Caco-2 (cell line): ENCODE results near the gene IGSF9B. TPM values are rescaled to one million over a fixed set of nuclear protein-coding genes. Genes with fewer than 3 reads are reported as not detected.

Experiments
- BruUV-seq: library from RNA; stranded (reverse); fragments of 400-500 nt; replicated peaks from 2 replicates; lab custom pipeline; 2021; lab: Mats Ljungman, UMichigan
- CTCF ChIA-PET: fragments of 300-600 bp; sonication (Branson Sonifier 250); formaldehyde crosslinking; loops from one replicate; lab custom pipeline; 2022; ENCODE audit warnings: antibody characterized with exemption; lab: Charles Lee
- POLR2A ChIA-PET: fragments of 300-600 bp; sonication (Branson Sonifier 250); formaldehyde crosslinking; loops from one replicate; lab custom pipeline; 2022; ENCODE audit warnings: antibody characterized with exemption; lab: Charles Lee
- DNase-seq, 2 experiments: peaks; one replicate each; pipeline versions ENCODE4 v3.0.0 to v3.0.0-alpha.2; 2020 to 2022
- H3K27me3 ChIP-seq: replicated peaks from 2 replicates; pipeline ENCODE4 v1.6.0; 2011; ENCODE audit warnings: low read length; ENCODE audit not compliant: control insufficient read depth, insufficient read depth
- H3K36me3 ChIP-seq: 2 replicates; pipeline ENCODE4 v1.5.1; 2011; ENCODE audit warnings: low read length; ENCODE audit not compliant: control insufficient read depth, insufficient read depth
- H3K4me1 ChIP-seq: fragments of 250-450 bp; sonication (Bioruptor Pico); 2 replicates; pipeline ENCODE4 v1.5.1; 2020; ENCODE audit warnings: mild to moderate bottlenecking
- H3K4me3 ChIP-seq: 2 replicates; pipeline ENCODE4 v1.5.1; 2011; ENCODE audit warnings: low read depth, mild to moderate bottlenecking, control low read depth, low read length
- H3K9me3 ChIP-seq: fragments of 250-450 bp; sonication (Bioruptor Pico); 2 replicates; pipeline ENCODE4 v1.5.1; 2020; ENCODE audit warnings: mild to moderate bottlenecking, moderate library complexity
- H3K27ac Mint-ChIP-seq: one replicate; pipeline ENCODE4 v1.8.0; 2022; ENCODE audit warnings: mixed read lengths; ENCODE audit not compliant: unreplicated experiment
- H3K27me3 Mint-ChIP-seq: one replicate; pipeline ENCODE4 v1.8.0; 2022; ENCODE audit warnings: mixed read lengths; ENCODE audit not compliant: insufficient read depth, unreplicated experiment
- H3K36me3 Mint-ChIP-seq: one replicate; pipeline ENCODE4 v1.8.0; 2022; ENCODE audit warnings: mild to moderate bottlenecking, mixed read lengths; ENCODE audit not compliant: insufficient read depth, unreplicated experiment
- H3K4me1 Mint-ChIP-seq: one replicate; pipeline ENCODE4 v1.8.0; 2022; ENCODE audit warnings: low read depth, mixed read lengths; ENCODE audit not compliant: unreplicated experiment
- H3K4me3 Mint-ChIP-seq: one replicate; pipeline ENCODE4 v1.8.0; 2022; ENCODE audit warnings: mild to moderate bottlenecking, moderate library complexity, mixed read lengths; ENCODE audit not compliant: unreplicated experiment
- H3K9me3 Mint-ChIP-seq: one replicate; pipeline ENCODE4 v1.8.0; 2022; ENCODE audit warnings: mixed read lengths; ENCODE audit not compliant: unreplicated experiment
- CTCF ChIP-seq, 2 experiments: fragments of 200-600 bp in 1 of 2; IDR thresholded peaks; 1 replicate in 1 of 2; 2 replicates in 1 of 2; pipeline versions ENCODE4 v1.5.1 to v1.8.0; 2011 to 2022; ENCODE audit warnings: antibody characterized with exemption in 1 of 2, control low read depth in 1 of 2, inconsistent platforms in 1 of 2, low read depth in 1 of 2, low read length in 1 of 2, mild to moderate bottlenecking in 1 of 2, moderate library complexity in 1 of 2; ENCODE audit not compliant: insufficient read depth in 1 of 2, severe bottlenecking in 1 of 2, unreplicated experiment in 1 of 2
- intact Hi-C: fragments of 100-400 bp; cut with micrococcal nuclease; formaldehyde crosslinking; loops from one replicate; pipeline ENCODE4 v1.10.0; 2022; ENCODE audit not compliant: unreplicated experiment
- total RNA-seq: library from RNA; stranded (reverse); gene quantifications from 2 replicates; pipeline ENCODE4 v1.2.3, GENCODE V29; 2022

Gene IGSF9B
- total RNA-seq, 1 experiment from 2014 or later = 4.2 TPM

GRCh38 chr11:133907841-133908241 is 48.9 kb downstream of the IGSF9B start:
- Histone ChIP-seq H3K36me3 (no peaks in the 10 kb centered on the region), H3K4me1 (no peaks in the 10 kb centered on the region), H3K4me3 (no peak overlapping the region), H3K27me3 (no peaks in the 10 kb centered on the region), H3K9me3 (no peaks in the 10 kb centered on the region)
- TF ChIP-seq CTCF (IDR thresholded peaks at IDR 0.05; ENCODE audit: insufficient read depth in 1 of 2, low read depth in 1 of 2, low read length in 1 of 2, severe bottlenecking in 1 of 2, unreplicated experiment in 1 of 2) = no peak
- ChIA-PET POLR2A (no interaction called here), CTCF (no interaction called here)
- no TSS peak for BruUV-seq
- Mint-ChIP-seq H3K27ac (no peak overlapping the region), H3K4me1 (no peaks in the 10 kb centered on the region), H3K27me3 (peaks cover 7% of the 10 kb centered on the region), H3K36me3 (no peaks in the 10 kb centered on the region), H3K4me3 (no peak overlapping the region), H3K9me3 (no peaks in the 10 kb centered on the region)
- intact Hi-C loops = no loop called here
- no peak for DNase-seq

- no peaks in the 10 kb centered on the region for H3K27me3 ChIP-seq
- no peaks in the 10 kb centered on the region for H3K4me1 ChIP-seq
- Mint-ChIP-seq H3K4me3 (no peak overlapping the region), H3K9me3 (no peaks in the 10 kb centered on the region), H3K36me3 (no peaks in the 10 kb centered on the region), H3K27me3 (peaks cover 7% of the 10 kb centered on the region), H3K27ac (no peak overlapping the region), H3K4me1 (no peaks in the 10 kb centered on the region)
- BruUV-seq = no TSS peak
- H3K9me3 ChIP-seq = no peaks in the 10 kb centered on the region
- no peak overlapping the region for H3K4me3 ChIP-seq
- POLR2A ChIA-PET = no interaction called here
- H3K36me3 ChIP-seq = no peaks in the 10 kb centered on the region
- no peak for TF ChIP-seq CTCF (IDR thresholded peaks at IDR 0.05; ENCODE audit: insufficient read depth in 1 of 2, low read depth in 1 of 2, low read length in 1 of 2, severe bottlenecking in 1 of 2, unreplicated experiment in 1 of 2)
- CTCF ChIA-PET = no interaction called here
- intact Hi-C loops = no loop called here
- DNase-seq = no peak
Observed at GRCh38 chr11:133907216-133907615, 49.6 kb downstream of the IGSF9B start.

GRCh38 chr11:133906746-133907145 is 50.0 kb downstream of the IGSF9B start:
- Mint-ChIP-seq H3K27ac (no peak overlapping the region), H3K36me3 (no peaks in the 10 kb centered on the region), H3K9me3 (no peaks in the 10 kb centered on the region), H3K27me3 (peaks cover 7% of the 10 kb centered on the region), H3K4me1 (no peaks in the 10 kb centered on the region), H3K4me3 (no peak overlapping the region)
- Histone ChIP-seq H3K36me3 (no peaks in the 10 kb centered on the region), H3K27me3 (no peaks in the 10 kb centered on the region), H3K9me3 (no peaks in the 10 kb centered on the region), H3K4me1 (no peaks in the 10 kb centered on the region), H3K4me3 (no peak overlapping the region)
- POLR2A ChIA-PET = no interaction called here
- CTCF ChIA-PET = no interaction called here
- BruUV-seq = no TSS peak
- no peak for DNase-seq
- no peak for TF ChIP-seq CTCF (IDR thresholded peaks at IDR 0.05; ENCODE audit: insufficient read depth in 1 of 2, low read depth in 1 of 2, low read length in 1 of 2, severe bottlenecking in 1 of 2, unreplicated experiment in 1 of 2)
- intact Hi-C loops = no loop called here
